Ishikawa (cell line): ENCODE results near the gene PTP4A2.

Source experiments
- EGR1 ChIP-seq: IDR thresholded peaks from 2 replicates; pipeline ENCODE4 v1.6.1; 2012
- MAX ChIP-seq: IDR thresholded peaks from 2 replicates; pipeline ENCODE4 v1.6.1; 2012
- RAD21 ChIP-seq: IDR thresholded peaks from 2 replicates; pipeline ENCODE4 v1.6.1; 2012; ENCODE audit warnings: low read depth
- REST ChIP-seq: IDR thresholded peaks from 2 replicates; pipeline ENCODE4 v1.6.1; 2012; ENCODE audit warnings: low read depth, mild to moderate bottlenecking
- TAF1 ChIP-seq: IDR thresholded peaks from 2 replicates; pipeline ENCODE4 v1.6.1; 2012; ENCODE audit warnings: low read depth, mild to moderate bottlenecking
- TCF12 ChIP-seq: IDR thresholded peaks from 2 replicates; pipeline ENCODE4 v1.6.1; 2012; ENCODE audit warnings: low read depth
- YY1 ChIP-seq: IDR thresholded peaks from 2 replicates; pipeline ENCODE4 v1.6.1; 2012; ENCODE audit warnings: low read depth
- ZBTB7A ChIP-seq: IDR thresholded peaks from 2 replicates; pipeline ENCODE4 v1.6.1; 2012; ENCODE audit warnings: low read depth

DNA sequence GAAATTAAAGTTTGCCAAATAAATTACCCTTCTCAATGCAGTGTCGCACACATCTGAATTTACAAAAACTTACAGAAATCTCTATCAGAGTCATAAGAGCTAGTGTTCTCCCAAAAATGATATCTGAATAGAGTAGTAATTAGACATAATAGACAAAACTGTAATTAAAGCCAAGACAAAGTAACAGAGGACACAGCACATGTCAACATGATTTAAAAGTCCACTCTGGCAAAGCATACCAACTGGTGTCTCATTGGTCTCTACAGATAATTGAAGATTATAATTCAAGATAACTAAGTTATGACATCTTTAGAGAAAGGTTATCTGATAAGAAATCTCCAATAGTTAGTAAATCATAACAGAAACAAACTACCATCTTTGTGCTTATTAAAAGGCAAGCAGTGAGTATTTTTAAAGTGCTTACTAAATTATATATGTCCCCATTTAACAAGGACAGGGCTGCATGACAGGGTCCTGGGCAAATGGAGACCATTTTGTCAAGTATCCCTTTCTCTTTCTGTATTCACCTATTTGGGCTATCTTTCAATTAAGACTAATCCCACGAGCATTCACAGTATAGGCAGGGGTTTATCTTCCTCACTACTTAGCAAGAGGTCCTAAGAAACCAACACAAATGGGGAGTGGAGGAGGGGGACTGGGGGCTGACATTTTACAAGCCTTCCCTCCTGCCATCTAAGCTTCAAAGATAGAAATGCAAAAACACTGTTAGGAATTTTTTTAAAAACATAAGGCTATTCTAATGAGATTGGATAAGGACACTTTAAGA is 26.0 kb downstream of the PTP4A2 start:
- no peak for TF ChIP-seq RAD21
- TF ChIP-seq YY1, result no peak
- TF ChIP-seq TCF12, result no peak
- TF ChIP-seq EGR1, result no peak
- TF ChIP-seq MAX, result no peak
- TF ChIP-seq REST, result no peak
- TF ChIP-seq TAF1, result no peak
- TF ChIP-seq ZBTB7A, result no peak
